HepG2 (cell line): ENCODE results near the gene CABP4. TPM values are rescaled to one million over a fixed set of nuclear protein-coding genes. Genes with fewer than 3 reads are reported as not detected.

Source experiments
- microRNA-seq: library from miRNA; unstranded; fragments of <30 nt; microRNA quantifications from one replicate; pipeline ENCODE4, GENCODE V29; 2020
- polyA plus RNA-seq, 8 experiments: library from polyadenylated mRNA; depleted of rRNA in 3 of 8; stranded (reverse) in 7 of 8; unstranded in 1 of 8; fragments of >200 nt; fragmentation: Illumina TruSeq in 4 of 8; extraction: Trizol in 4 of 8; gene quantifications; 2 replicates each; pipeline versions ENCODE4 v1.2.1 to v1.2.3, GENCODE V29; 2011 to 2016; ENCODE audit warnings: low read depth in 4 of 8, missing spikeins in 1 of 8, mixed read lengths in 1 of 8; ENCODE audit not compliant: insufficient read depth in 1 of 8
- small RNA-seq, 3 experiments: library from RNA; depleted of rRNA; stranded (forward); fragments of <200 nt; gene quantifications; one replicate each; pipeline ENCODE3, GENCODE V24; 2012; ENCODE audit warnings: low read depth in 2 of 3, low replicate concordance in 1 of 3; ENCODE audit not compliant: insufficient read length in 3 of 3, insufficient read depth in 2 of 3
- total RNA-seq, 5 experiments: library from RNA; depleted of rRNA; stranded (reverse); fragments of >200 nt; fragmentation: Illumina TruSeq; extraction: Trizol; gene quantifications; 2 replicates each; pipeline ENCODE4 v1.2.3, GENCODE V29; 2016; ENCODE audit warnings: low read depth in 1 of 5

CABP4 gene
- total and polyA plus RNA-seq, 2 of the 13 experiments (the other 11 are each of a cell fraction or from before 2014, with no cell fraction given): not detected

Small RNA genes lying within 50 kb of the gene (microRNA-seq; reads per million reads assigned to microRNA genes)
- 0.51 reads per million for gene MIR6752

Small RNA genes lying within 50 kb of the gene (small RNA-seq; reads per million reads assigned to genes)
- gene MIR6752: 0 reads per million in 3 experiments

Other genes with a start within 250 kb of the CABP4 start
- 26.3 and 31.3 TPM in 2 replicates for gene GRK2, start 188.9 kb upstream of the CABP4 start, total RNA-seq (2016; rRNA removed; fragmentation: Illumina TruSeq; extraction: Trizol)
- gene GRK2, start 188.9 kb upstream of the CABP4 start, polyA plus RNA-seq (2011; rRNA removed): 42.4 and 66.8 TPM in 2 replicates
- 4.8 and 18.6 TPM in 2 replicates for gene ANKRD13D, start 166.1 kb upstream of the CABP4 start, total RNA-seq (2016; rRNA removed; fragmentation: Illumina TruSeq; extraction: Trizol)
- 27.3 and 35.5 TPM in 2 replicates for gene ANKRD13D, start 166.1 kb upstream of the CABP4 start, polyA plus RNA-seq (2011; rRNA removed)
- gene SSH3, start 151.8 kb upstream of the CABP4 start, total RNA-seq (2016; rRNA removed; fragmentation: Illumina TruSeq; extraction: Trizol): 7.5 and 12.4 TPM in 2 replicates
- gene SSH3, start 151.8 kb upstream of the CABP4 start, polyA plus RNA-seq (2011; rRNA removed): 18.6 and 18.8 TPM in 2 replicates
- 10.5 and 10.9 TPM in 2 replicates for gene POLD4, start 101.8 kb upstream of the CABP4 start, total RNA-seq (2016; rRNA removed; fragmentation: Illumina TruSeq; extraction: Trizol)
- 27.4 and 35.1 TPM in 2 replicates for gene POLD4, start 101.8 kb upstream of the CABP4 start, polyA plus RNA-seq (2011; rRNA removed)
- gene CLCF1, start 81.8 kb upstream of the CABP4 start, total RNA-seq (2016; rRNA removed; fragmentation: Illumina TruSeq; extraction: Trizol): 0.48 and 0.49 TPM in 2 replicates
- 0.78 and 0.80 TPM in 2 replicates for gene CLCF1, start 81.8 kb upstream of the CABP4 start, polyA plus RNA-seq (2011; rRNA removed)
- 6.1 and 10.1 TPM in 2 replicates for gene RAD9A, start 63.4 kb upstream of the CABP4 start, total RNA-seq (2016; rRNA removed; fragmentation: Illumina TruSeq; extraction: Trizol)
- gene RAD9A, start 63.4 kb upstream of the CABP4 start, polyA plus RNA-seq (2011; rRNA removed): 14.7 and 15.7 TPM in 2 replicates
- gene PPP1CA, start 53.5 kb upstream of the CABP4 start, total RNA-seq (2016; rRNA removed; fragmentation: Illumina TruSeq; extraction: Trizol): 170 and 188 TPM in 2 replicates
- gene PPP1CA, start 53.5 kb upstream of the CABP4 start, polyA plus RNA-seq (2011; rRNA removed): 149 and 173 TPM in 2 replicates
- gene TBC1D10C, start 51.3 kb upstream of the CABP4 start, total RNA-seq (2016; rRNA removed; fragmentation: Illumina TruSeq; extraction: Trizol): 0.81 and 1.0 TPM in 2 replicates
- 1.8 and 2.8 TPM in 2 replicates for gene TBC1D10C, start 51.3 kb upstream of the CABP4 start, polyA plus RNA-seq (2011; rRNA removed)
- gene CARNS1, start 39.7 kb upstream of the CABP4 start, total RNA-seq (2016; rRNA removed; fragmentation: Illumina TruSeq; extraction: Trizol): not detected in 2 replicates
- gene CARNS1, start 39.7 kb upstream of the CABP4 start, polyA plus RNA-seq (2011; rRNA removed): 0.01 TPM in 1 of 2 replicates, not detected in the other
- gene RPS6KB2, start 26.9 kb upstream of the CABP4 start, total RNA-seq (2016; rRNA removed; fragmentation: Illumina TruSeq; extraction: Trizol): 35.3 and 54.8 TPM in 2 replicates
- gene RPS6KB2, start 26.9 kb upstream of the CABP4 start, polyA plus RNA-seq (2011; rRNA removed): 52.9 and 59.2 TPM in 2 replicates
- 0.46 and 0.60 TPM in 2 replicates for gene PTPRCAP, start 17.7 kb upstream of the CABP4 start, total RNA-seq (2016; rRNA removed; fragmentation: Illumina TruSeq; extraction: Trizol)
- 0.56 and 0.70 TPM in 2 replicates for gene PTPRCAP, start 17.7 kb upstream of the CABP4 start, polyA plus RNA-seq (2011; rRNA removed)
- 32.2 and 32.9 TPM in 2 replicates for gene CORO1B, start 11.9 kb upstream of the CABP4 start, total RNA-seq (2016; rRNA removed; fragmentation: Illumina TruSeq; extraction: Trizol)
- 33.8 and 48.8 TPM in 2 replicates for gene CORO1B, start 11.9 kb upstream of the CABP4 start, polyA plus RNA-seq (2011; rRNA removed)
- gene GPR152, start 2.6 kb upstream of the CABP4 start, total RNA-seq (2016; rRNA removed; fragmentation: Illumina TruSeq; extraction: Trizol): not detected in 2 replicates
- not detected in 2 replicates for gene GPR152, start 2.6 kb upstream of the CABP4 start, polyA plus RNA-seq (2011; rRNA removed)
- 5.1 and 6.9 TPM in 2 replicates for gene TMEM134, start 13.9 kb downstream of the CABP4 start, total RNA-seq (2016; rRNA removed; fragmentation: Illumina TruSeq; extraction: Trizol)
- 26.9 and 36.5 TPM in 2 replicates for gene TMEM134, start 13.9 kb downstream of the CABP4 start, polyA plus RNA-seq (2011; rRNA removed)
- gene AIP, start 27.7 kb downstream of the CABP4 start, total RNA-seq (2016; rRNA removed; fragmentation: Illumina TruSeq; extraction: Trizol): 51.8 and 54.7 TPM in 2 replicates
- 110 and 113 TPM in 2 replicates for gene AIP, start 27.7 kb downstream of the CABP4 start, polyA plus RNA-seq (2011; rRNA removed)
- gene PITPNM1, start 50.0 kb downstream of the CABP4 start, total RNA-seq (2016; rRNA removed; fragmentation: Illumina TruSeq; extraction: Trizol): 7.7 and 8.5 TPM in 2 replicates
- 8.2 and 9.4 TPM in 2 replicates for gene PITPNM1, start 50.0 kb downstream of the CABP4 start, polyA plus RNA-seq (2011; rRNA removed)
- gene CDK2AP2, start 52.8 kb downstream of the CABP4 start, total RNA-seq (2016; rRNA removed; fragmentation: Illumina TruSeq; extraction: Trizol): 19.7 and 23.2 TPM in 2 replicates
- 15.0 and 15.2 TPM in 2 replicates for gene CDK2AP2, start 52.8 kb downstream of the CABP4 start, polyA plus RNA-seq (2011; rRNA removed)
- not detected in 2 replicates for gene CABP2, start 68.1 kb downstream of the CABP4 start, total RNA-seq (2016; rRNA removed; fragmentation: Illumina TruSeq; extraction: Trizol)
- gene CABP2, start 68.1 kb downstream of the CABP4 start, polyA plus RNA-seq (2011; rRNA removed): not detected in 2 replicates
- not detected in 2 replicates for gene GSTP1, start 128.5 kb downstream of the CABP4 start, total RNA-seq (2016; rRNA removed; fragmentation: Illumina TruSeq; extraction: Trizol)
- 0.33 TPM in 1 of 2 replicates, not detected in the other for gene GSTP1, start 128.5 kb downstream of the CABP4 start, polyA plus RNA-seq (2011; rRNA removed)
- gene NDUFV1, start 151.6 kb downstream of the CABP4 start, total RNA-seq (2016; rRNA removed; fragmentation: Illumina TruSeq; extraction: Trizol): 137 and 140 TPM in 2 replicates
- 88.9 and 92.4 TPM in 2 replicates for gene NDUFV1, start 151.6 kb downstream of the CABP4 start, polyA plus RNA-seq (2011; rRNA removed)
- 18.0 and 25.8 TPM in 2 replicates for gene NUDT8, start 174.6 kb downstream of the CABP4 start, total RNA-seq (2016; rRNA removed; fragmentation: Illumina TruSeq; extraction: Trizol)
- 6.7 and 7.8 TPM in 2 replicates for gene NUDT8, start 174.6 kb downstream of the CABP4 start, polyA plus RNA-seq (2011; rRNA removed)
- 0.17 and 0.27 TPM in 2 replicates for gene TBX10, start 184.4 kb downstream of the CABP4 start, total RNA-seq (2016; rRNA removed; fragmentation: Illumina TruSeq; extraction: Trizol)
- 1.7 and 3.1 TPM in 2 replicates for gene TBX10, start 184.4 kb downstream of the CABP4 start, polyA plus RNA-seq (2011; rRNA removed)
- 3.3 and 3.4 TPM in 2 replicates for gene ACY3, start 195.4 kb downstream of the CABP4 start, total RNA-seq (2016; rRNA removed; fragmentation: Illumina TruSeq; extraction: Trizol)
- gene ACY3, start 195.4 kb downstream of the CABP4 start, polyA plus RNA-seq (2011; rRNA removed): 3.7 and 7.6 TPM in 2 replicates
- gene ALDH3B2, start 219.3 kb downstream of the CABP4 start, total RNA-seq (2016; rRNA removed; fragmentation: Illumina TruSeq; extraction: Trizol): not detected in 2 replicates
- gene ALDH3B2, start 219.3 kb downstream of the CABP4 start, polyA plus RNA-seq (2011; rRNA removed): not detected in 2 replicates